AG10803 (cell line): ENCODE measurements around the gene SARS2.
"Not testable (repeated sequence)": the region's sequence is repeated elsewhere in the genome, so short reads cannot be mapped to it uniquely, and the experiment has no call there.

Source experiments
- DNase-seq: peaks from one replicate; pipeline ENCODE4 v3.0.0; 2010; ENCODE audit warnings: low read depth
- H3K4me3 ChIP-seq: 2 replicates; pipeline ENCODE4 v1.5.1; 2011; ENCODE audit warnings: mild to moderate bottlenecking, low read length, control low read depth
- CTCF ChIP-seq: conservative IDR thresholded peaks from 2 replicates; pipeline ENCODE4 v1.5.1; 2011; ENCODE audit warnings: mild to moderate bottlenecking, low read length, control low read depth, inconsistent platforms

The SARS2 gene

GRCh38 chr19:38945562-38946228, 15.1 kb upstream of the SARS2 start:
- DNase-seq: no peak
- no peak for TF ChIP-seq CTCF
- no peak overlapping the region for H3K4me3 ChIP-seq

DNA sequence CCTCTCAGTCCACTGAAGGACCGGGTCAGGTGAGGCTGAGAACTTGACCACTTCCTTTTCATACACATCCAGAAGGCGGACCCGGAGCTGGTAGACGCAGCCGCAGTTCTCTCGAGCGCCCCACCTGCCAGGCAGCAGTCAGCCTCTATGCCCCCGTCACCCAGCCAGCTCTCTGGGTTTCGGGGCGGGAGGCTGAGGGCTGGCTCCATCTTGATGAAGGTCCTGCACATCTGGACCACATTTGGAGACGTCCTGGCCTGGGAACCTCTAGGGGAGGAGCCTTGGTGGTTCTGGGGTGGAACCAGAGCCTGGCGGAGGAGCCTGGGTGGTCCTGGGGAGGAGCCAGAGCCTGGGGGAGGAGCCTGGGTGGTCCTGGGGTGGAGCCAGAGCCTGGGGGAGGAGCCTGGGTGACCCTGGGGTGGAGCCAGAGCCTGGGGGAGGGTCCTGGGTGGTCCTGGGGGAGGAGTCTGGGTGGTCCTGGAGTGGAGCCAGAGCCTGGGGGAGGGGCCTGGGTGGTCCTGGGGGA, 14.5 kb upstream of the SARS2 start:
- no peak for TF ChIP-seq CTCF
- DNase-seq: peak; percentile 5

GRCh38 chr19:38942471-38943181, 12.1 kb upstream of the SARS2 start:
- DNase-seq: no peak
- H3K4me3 ChIP-seq: no peak overlapping the region
- no peak for TF ChIP-seq CTCF

More for the DNA sequence above, 14.5 kb upstream of the SARS2 start:
- H3K4me3 ChIP-seq: no peak overlapping the region

GRCh38 chr19:38941979-38942378, 11.4 kb upstream of the SARS2 start:
- DNase-seq: no peak
- no peak for TF ChIP-seq CTCF

GRCh38 chr19:38941466-38941865, 10.9 kb upstream of the SARS2 start:
- not testable (repeated sequence) for DNase-seq, H3K4me3 ChIP-seq

More at GRCh38 chr19:38941979-38942378, 11.4 kb upstream of the SARS2 start:
- H3K4me3 ChIP-seq: no peak overlapping the region

DNA sequence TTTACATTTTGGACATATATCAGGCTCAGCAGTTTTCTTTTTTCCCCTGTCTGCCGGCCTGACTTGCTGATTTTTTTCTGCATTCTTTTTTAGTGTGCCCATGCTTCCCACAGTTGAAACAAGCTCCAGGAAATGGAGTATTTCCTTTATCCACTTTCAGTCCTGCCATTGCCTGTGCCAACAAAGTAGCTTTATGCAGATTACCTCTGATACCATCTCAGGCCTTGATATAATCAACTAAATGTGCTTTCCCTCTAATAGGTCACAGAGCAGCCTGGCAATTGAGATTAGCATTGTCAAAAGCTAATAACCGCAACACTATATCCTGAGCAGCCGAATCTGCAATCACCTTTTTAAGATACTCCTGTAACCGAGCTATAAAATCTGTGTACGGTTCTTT, 9.4 kb upstream of the SARS2 start:
- no peak for DNase-seq
- no peak for TF ChIP-seq CTCF
- H3K4me3 ChIP-seq: no peak overlapping the region

DNA sequence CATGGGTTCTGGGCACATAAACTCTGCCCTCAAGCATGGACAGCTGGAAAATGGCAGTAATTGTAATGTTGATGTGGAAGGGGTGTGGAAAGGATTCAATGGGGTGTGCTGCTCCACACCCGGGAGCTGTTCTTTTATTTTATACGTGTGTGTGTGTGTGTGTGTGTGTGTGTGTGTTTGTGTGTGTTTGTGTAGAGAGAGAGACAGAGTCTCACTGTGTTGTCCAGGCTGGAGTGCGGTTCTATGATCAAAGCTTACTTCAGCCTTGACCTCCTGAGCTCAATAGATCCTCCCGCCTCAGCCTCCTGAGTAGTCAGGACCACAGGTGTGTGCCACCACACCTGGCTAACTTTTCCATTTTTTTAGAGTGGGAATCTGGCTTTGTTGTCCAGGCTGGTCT, 3.0 kb upstream of the SARS2 start:
- H3K4me3 ChIP-seq: no peak overlapping the region
- DNase-seq: no peak
- TF ChIP-seq CTCF: no peak
